NCI-H82 treated with DMSO at 0.1 percent for 48 hours (cell line): ENCODE results near the gene TSPY3.
"Not testable (repeated sequence)": the region's sequence is repeated elsewhere in the genome, so short reads cannot be mapped to it uniquely, and the experiment has no call there.

ENCODE experiments used
- DNase-seq: peaks from one replicate; lab custom pipeline; 2025; ENCODE audit not compliant: unreplicated experiment; lab: John Stamatoyannopoulos, UW

The TSPY3 gene

DNA sequence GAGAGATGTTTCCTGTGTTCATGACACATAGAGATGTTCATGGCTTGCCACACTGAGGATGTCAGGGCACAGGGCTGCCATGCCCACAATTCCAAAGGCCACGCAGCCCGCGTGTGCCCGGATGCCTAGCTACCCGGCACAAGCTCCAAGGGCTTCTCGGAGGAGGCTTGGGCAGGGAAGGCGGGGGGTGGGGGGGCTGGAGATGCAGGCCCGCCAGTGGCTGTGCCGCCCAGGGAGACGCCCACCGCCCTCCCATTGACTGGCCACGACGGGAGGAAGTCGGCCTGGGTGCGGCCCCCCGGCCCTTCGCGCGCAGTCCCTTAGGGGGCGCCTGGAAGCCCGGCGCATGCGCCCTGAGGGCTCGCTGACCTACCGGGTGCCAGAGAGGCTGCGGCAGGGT lies at the start of gene TSPY3:
Gene TSPY3 (plus strand): TSS at position 301 of the 400 bp plus-strand sequence. CDS start 46 bp downstream, at position 347.
- not testable (repeated sequence) for DNase-seq

DNA sequence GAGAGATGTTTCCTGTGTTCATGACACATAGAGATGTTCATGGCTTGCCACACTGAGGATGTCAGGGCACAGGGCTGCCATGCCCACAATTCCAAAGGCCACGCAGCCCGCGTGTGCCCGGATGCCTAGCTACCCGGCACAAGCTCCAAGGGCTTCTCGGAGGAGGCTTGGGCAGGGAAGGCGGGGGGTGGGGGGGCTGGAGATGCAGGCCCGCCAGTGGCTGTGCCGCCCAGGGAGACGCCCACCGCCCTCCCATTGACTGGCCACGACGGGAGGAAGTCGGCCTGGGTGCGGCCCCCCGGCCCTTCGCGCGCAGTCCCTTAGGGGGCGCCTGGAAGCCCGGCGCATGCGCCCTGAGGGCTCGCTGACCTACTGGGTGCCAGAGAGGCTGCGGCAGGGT lies 40.7 kb upstream of the TSPY3 start, which contains the start of gene TSPY8:
Gene TSPY8 (plus strand): TSS at position 301 of the 400 bp plus-strand sequence. CDS start 46 bp downstream, at position 347.
- not testable (repeated sequence) for DNase-seq

- not testable (repeated sequence) for DNase-seq
Measured at GRCh38 chrY:9396527-9396926, 1.7 kb upstream of the TSPY3 start.
